PC-3 (cell line): Measurements from ENCODE around the gene PLEKHH2. TPM values are rescaled to one million over a fixed set of nuclear protein-coding genes. Genes with fewer than 3 reads are reported as not detected.

Experiments
- ATAC-seq: fragments of 200-7000 bp; cut with Tn5 transposase; 2 replicates; pipeline ENCODE4 v1.9.1; 2020; ENCODE audit warnings: mild to moderate bottlenecking, moderate library complexity
- BruUV-seq: library from RNA; stranded (reverse); fragments of 400-500 nt; replicated peaks from 2 replicates; lab custom pipeline; 2021; lab: Mats Ljungman, UMichigan
- CTCF ChIA-PET: fragments of 300-600 bp; sonication (Branson Sonifier 250); formaldehyde crosslinking; loops from one replicate; lab custom pipeline; 2022; ENCODE audit warnings: antibody characterized with exemption; lab: Charles Lee
- POLR2A ChIA-PET: fragments of 300-600 bp; sonication (Branson Sonifier 250); formaldehyde crosslinking; loops from one replicate; lab custom pipeline; 2022; ENCODE audit warnings: antibody characterized with exemption; ENCODE audit not compliant: unreplicated experiment; lab: Charles Lee
- DNase-seq: peaks from one replicate; pipeline ENCODE4 v3.0.0-alpha.2; 2015
- H2AFZ ChIP-seq: fragments of 300-600 bp; sonication (generic); 2 replicates; pipeline ENCODE4 v1.6.0; 2016; ENCODE audit warnings: antibody characterized with exemption, low read length
- H3F3A ChIP-seq: fragments of 300-600 bp; sonication (generic); one replicate; pipeline ENCODE4 v1.6.0; 2017; ENCODE audit warnings: antibody characterized with exemption, low read length, control low read depth, mild to moderate bottlenecking; ENCODE audit not compliant: unreplicated experiment
- H3K27ac ChIP-seq: fragments of 300-600 bp; sonication (generic); 2 replicates; pipeline ENCODE4 v1.5.1; 2016; ENCODE audit warnings: mild to moderate bottlenecking, low read length
- H3K27me3 ChIP-seq: fragments of 300-600 bp; sonication (generic); 2 replicates; pipeline ENCODE4 v1.6.1; 2016; ENCODE audit warnings: low read length, mixed read lengths
- H3K36me3 ChIP-seq: fragments of 300-600 bp; sonication (generic); 2 replicates; pipeline ENCODE4 v1.6.1; 2016; ENCODE audit warnings: low read depth, mixed run types, low read length, mixed read lengths
- H3K4me1 ChIP-seq: fragments of 300-600 bp; sonication (generic); 2 replicates; pipeline ENCODE4 v1.5.1; 2016; ENCODE audit warnings: low read length; ENCODE audit not compliant: insufficient read depth
- H3K4me2 ChIP-seq: fragments of 300-600 bp; sonication (generic); 2 replicates; pipeline ENCODE4 v1.6.0; 2016; ENCODE audit warnings: low read length
- H3K4me3 ChIP-seq: fragments of 300-600 bp; sonication (generic); 2 replicates; pipeline ENCODE4 v1.5.1; 2016; ENCODE audit warnings: mild to moderate bottlenecking, low read length, mixed read lengths
- H3K79me2 ChIP-seq: fragments of 300-600 bp; sonication (generic); 2 replicates; pipeline ENCODE4 v1.6.1; 2017; ENCODE audit warnings: low read length, mixed read lengths
- H3K9ac ChIP-seq: fragments of 300-600 bp; sonication (generic); 2 replicates; pipeline ENCODE4 v1.6.0; 2016; ENCODE audit warnings: mild to moderate bottlenecking, low read length
- H3K9me2 ChIP-seq: fragments of 300-600 bp; sonication (generic); replicated peaks from 2 replicates; pipeline ENCODE4 v1.6.1; 2016; ENCODE audit warnings: mixed run types, low read length, mixed read lengths
- H3K9me3 ChIP-seq: fragments of 300-600 bp; sonication (generic); 2 replicates; pipeline ENCODE4 v1.6.1; 2016; ENCODE audit warnings: low read length, mixed read lengths
- H4K20me1 ChIP-seq: fragments of 300-600 bp; sonication (generic); 2 replicates; pipeline ENCODE4 v1.6.1; 2016; ENCODE audit warnings: low read length, mixed read lengths
- EZH2 ChIP-seq: fragments of 300-600 bp; sonication (generic); IDR thresholded peaks from one replicate; pipeline ENCODE4 v1.6.1; 2017; ENCODE audit warnings: antibody characterized with exemption, mild to moderate bottlenecking, low read length; ENCODE audit not compliant: unreplicated experiment
- EZH2phosphoT487 ChIP-seq: fragments of 300-600 bp; sonication (generic); IDR thresholded peaks from 2 replicates; pipeline ENCODE4 v1.6.1; 2018; ENCODE audit warnings: mild to moderate bottlenecking, antibody characterized with exemption, low read length, borderline replicate concordance
- intact Hi-C: fragments of 100-400 bp; cut with micrococcal nuclease; formaldehyde crosslinking; loops from 2 replicates; pipeline ENCODE4 v1.9.0; 2023
- total RNA-seq: library from RNA; depleted of rRNA; stranded (reverse); fragments of >200 nt; gene quantifications from 2 replicates; pipeline ENCODE4 v1.2.3, GENCODE V29; 2014
- TF ChIP-seq, protein P1 (sequence below): fragments of 300-600 bp; sonication (generic); conservative IDR thresholded peaks from 2 replicates; pipeline ENCODE4 v1.5.1; 2017; ENCODE audit warnings: antibody characterized with exemption, low read depth, mild to moderate bottlenecking, low read length

The PLEKHH2 gene
- total RNA-seq, 1 experiment from 2014 or later = 1.9 TPM

DNA sequence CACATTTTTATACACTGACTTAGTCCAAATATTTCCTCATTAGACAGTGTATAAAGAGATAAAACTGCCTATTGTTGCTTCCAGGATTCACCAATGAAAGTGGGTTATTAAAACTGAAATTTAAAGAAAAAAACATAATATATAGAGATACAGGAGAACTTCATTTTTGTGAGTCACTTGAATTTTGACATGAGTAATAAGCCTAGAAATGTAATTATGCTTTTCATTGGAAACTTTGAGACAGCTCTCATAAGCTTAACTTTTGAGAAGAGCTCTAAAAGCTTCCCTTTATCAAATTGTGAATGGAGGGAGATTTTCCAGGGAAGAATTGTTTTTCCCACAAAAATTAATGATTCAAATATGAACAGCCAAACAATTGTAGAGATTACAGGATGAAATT, 150.8 kb downstream of the PLEKHH2 start:
- H3K27ac ChIP-seq = no peak overlapping the region
- no peaks in the 10 kb centered on the region for H3K27me3 ChIP-seq
- H2AFZ ChIP-seq = no peak overlapping the region
- no peaks in the 10 kb centered on the region for H3K9me2 ChIP-seq
- H3K4me2 ChIP-seq = no peak overlapping the region
- H3K79me2 ChIP-seq = no peaks in the 10 kb centered on the region
- no peak overlapping the region for H3K4me3 ChIP-seq
- no peaks in the 10 kb centered on the region for H3K9me3 ChIP-seq
- TF ChIP-seq, protein P1, sequence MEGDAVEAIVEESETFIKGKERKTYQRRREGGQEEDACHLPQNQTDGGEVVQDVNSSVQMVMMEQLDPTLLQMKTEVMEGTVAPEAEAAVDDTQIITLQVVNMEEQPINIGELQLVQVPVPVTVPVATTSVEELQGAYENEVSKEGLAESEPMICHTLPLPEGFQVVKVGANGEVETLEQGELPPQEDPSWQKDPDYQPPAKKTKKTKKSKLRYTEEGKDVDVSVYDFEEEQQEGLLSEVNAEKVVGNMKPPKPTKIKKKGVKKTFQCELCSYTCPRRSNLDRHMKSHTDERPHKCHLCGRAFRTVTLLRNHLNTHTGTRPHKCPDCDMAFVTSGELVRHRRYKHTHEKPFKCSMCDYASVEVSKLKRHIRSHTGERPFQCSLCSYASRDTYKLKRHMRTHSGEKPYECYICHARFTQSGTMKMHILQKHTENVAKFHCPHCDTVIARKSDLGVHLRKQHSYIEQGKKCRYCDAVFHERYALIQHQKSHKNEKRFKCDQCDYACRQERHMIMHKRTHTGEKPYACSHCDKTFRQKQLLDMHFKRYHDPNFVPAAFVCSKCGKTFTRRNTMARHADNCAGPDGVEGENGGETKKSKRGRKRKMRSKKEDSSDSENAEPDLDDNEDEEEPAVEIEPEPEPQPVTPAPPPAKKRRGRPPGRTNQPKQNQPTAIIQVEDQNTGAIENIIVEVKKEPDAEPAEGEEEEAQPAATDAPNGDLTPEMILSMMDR = no peak
- TF ChIP-seq EZH2 (no peak), EZH2phosphoT487 (no peak)
- intact Hi-C loops = no loop called here
- CTCF ChIA-PET = no interaction called here
- no TSS peak for BruUV-seq
- no peaks in the 10 kb centered on the region for H4K20me1 ChIP-seq
- DNase-seq = no peak
- no peaks in the 10 kb centered on the region for H3K36me3 ChIP-seq
- POLR2A ChIA-PET = no interaction called here
- no peaks in the 10 kb centered on the region for H3F3A ChIP-seq
- no peaks in the 10 kb centered on the region for H3K4me1 ChIP-seq
- no peak for ATAC-seq
- no peak overlapping the region for H3K9ac ChIP-seq

- Histone ChIP-seq H3K9ac (no peak overlapping the region), H3K9me2 (no peaks in the 10 kb centered on the region), H3K4me2 (no peak overlapping the region), H3K27ac (no peak overlapping the region), H3F3A (no peaks in the 10 kb centered on the region), H3K4me3 (no peak overlapping the region), H3K4me1 (no peaks in the 10 kb centered on the region), H3K9me3 (no peaks in the 10 kb centered on the region), H2AFZ (no peak overlapping the region), H3K79me2 (no peaks in the 10 kb centered on the region), H4K20me1 (no peaks in the 10 kb centered on the region), H3K36me3 (no peaks in the 10 kb centered on the region), H3K27me3 (no peaks in the 10 kb centered on the region)
- ChIA-PET POLR2A (no interaction called here), CTCF (no interaction called here)
- BruUV-seq = no TSS peak
- ATAC-seq = no peak
- intact Hi-C loops = no loop called here
- TF ChIP-seq, protein P1 = no peak
- no peak for TF ChIP-seq EZH2
- no peak for TF ChIP-seq EZH2phosphoT487
- DNase-seq = no peak
Observed at GRCh38 chr2:43788646-43789045, 151.6 kb downstream of the PLEKHH2 start.

GRCh38 chr2:43790147-43790546, 153.1 kb downstream of the PLEKHH2 start:
- DNase-seq = no peak
- no peaks in the 10 kb centered on the region for H3K36me3 ChIP-seq
- ATAC-seq = no peak
- intact Hi-C loops = no loop called here
- H3F3A ChIP-seq = no peaks in the 10 kb centered on the region
- H3K9me3 ChIP-seq = no peaks in the 10 kb centered on the region
- H3K9me2 ChIP-seq = no peaks in the 10 kb centered on the region
- no TSS peak for BruUV-seq
- H3K4me2 ChIP-seq = no peak overlapping the region
- POLR2A ChIA-PET = no interaction called here
- H3K4me1 ChIP-seq = no peaks in the 10 kb centered on the region
- CTCF ChIA-PET = no interaction called here
- no peak overlapping the region for H3K9ac ChIP-seq
- no peak overlapping the region for H3K27ac ChIP-seq
- H3K27me3 ChIP-seq = no peaks in the 10 kb centered on the region
- TF ChIP-seq EZH2 (no peak), EZH2phosphoT487 (no peak)
- TF ChIP-seq, protein P1 = no peak
- no peak overlapping the region for H2AFZ ChIP-seq
- no peaks in the 10 kb centered on the region for H4K20me1 ChIP-seq
- no peak overlapping the region for H3K4me3 ChIP-seq
- H3K79me2 ChIP-seq = no peaks in the 10 kb centered on the region
